Activated naive CD8-positive, alpha-beta T cell treated with anti-CD3 and anti-CD28 coated beads for 36 hours (primary cell): ENCODE results near the gene PSG5. TPM values are rescaled to one million over a fixed set of nuclear protein-coding genes. Genes with fewer than 3 reads are reported as not detected.
"Not testable (repeated sequence)": the region's sequence is repeated elsewhere in the genome, so short reads cannot be mapped to it uniquely, and the experiment has no call there.

Experiments used
- DNase-seq: peaks from one replicate; pipeline ENCODE4 v3.0.0; 2021
- H3K27ac Mint-ChIP-seq: one replicate; pipeline ENCODE4 v1.8.0; 2022; ENCODE audit warnings: mild to moderate bottlenecking, moderate library complexity, mixed read lengths
- H3K27me3 Mint-ChIP-seq: one replicate; pipeline ENCODE4 v1.8.0; 2022; ENCODE audit warnings: mild to moderate bottlenecking, mixed read lengths
- H3K36me3 Mint-ChIP-seq: one replicate; pipeline ENCODE4 v1.8.0; 2021; ENCODE audit warnings: mild to moderate bottlenecking, mixed read lengths
- H3K4me1 Mint-ChIP-seq: one replicate; pipeline ENCODE4 v1.8.0; 2021; ENCODE audit warnings: mixed read lengths
- H3K4me3 Mint-ChIP-seq: one replicate; pipeline ENCODE4 v1.8.0; 2022; ENCODE audit warnings: mild to moderate bottlenecking, moderate library complexity, mixed read lengths
- H3K9me3 Mint-ChIP-seq: one replicate; pipeline ENCODE4 v1.8.0; 2022; ENCODE audit warnings: mixed read lengths
- total RNA-seq, 2 experiments: library from RNA; stranded (reverse); gene quantifications; one replicate each; pipeline ENCODE4 v1.2.3, GENCODE V29; 2021

Gene PSG5
- total RNA-seq, 2 experiments from 2014 or later: not detected

- H3K27ac Mint-ChIP-seq, DNase-seq: not testable (repeated sequence)
These were observed 12.5 kb upstream of the PSG5 start for GRCh38 chr19:43198686-43199419.

GRCh38 chr19:43197666-43198397 lies 11.5 kb upstream of the PSG5 start:
- H3K27me3 Mint-ChIP-seq: peaks cover 16% of the 10 kb centered on the region
- not testable (repeated sequence) for H3K4me3 Mint-ChIP-seq, H3K27ac Mint-ChIP-seq, H3K36me3 Mint-ChIP-seq, H3K9me3 Mint-ChIP-seq, H3K4me1 Mint-ChIP-seq, DNase-seq

More at GRCh38 chr19:43198686-43199419, 12.5 kb upstream of the PSG5 start:
- H3K27me3 Mint-ChIP-seq: peaks cover 16% of the 10 kb centered on the region
- not testable (repeated sequence) for H3K4me1 Mint-ChIP-seq, H3K36me3 Mint-ChIP-seq, H3K9me3 Mint-ChIP-seq, H3K4me3 Mint-ChIP-seq

DNA sequence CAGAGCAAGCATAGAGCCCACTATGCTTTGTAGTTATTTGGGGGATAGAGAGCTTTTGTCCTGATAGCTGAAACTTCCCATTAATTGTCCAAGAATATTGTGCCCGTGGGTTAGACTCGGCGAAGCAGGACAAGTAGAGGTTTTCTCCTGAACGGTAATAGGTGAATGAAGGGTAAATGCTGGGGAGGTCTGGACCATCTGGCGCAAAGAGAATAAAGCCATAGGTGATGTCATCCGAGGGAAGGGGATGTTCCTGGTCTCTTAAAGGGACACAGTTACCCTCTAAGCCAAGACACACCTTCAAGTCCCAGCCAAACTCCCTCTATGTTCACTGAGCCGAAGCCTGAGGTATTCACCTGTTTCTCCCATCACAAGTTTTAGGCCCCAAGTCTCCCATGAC lies 8.1 kb upstream of the PSG5 start:
- H3K27ac Mint-ChIP-seq, DNase-seq, H3K9me3 Mint-ChIP-seq, H3K4me1 Mint-ChIP-seq, H3K4me3 Mint-ChIP-seq, H3K36me3 Mint-ChIP-seq: not testable (repeated sequence)
- peaks cover 21% of the 10 kb centered on the region for H3K27me3 Mint-ChIP-seq

DNA sequence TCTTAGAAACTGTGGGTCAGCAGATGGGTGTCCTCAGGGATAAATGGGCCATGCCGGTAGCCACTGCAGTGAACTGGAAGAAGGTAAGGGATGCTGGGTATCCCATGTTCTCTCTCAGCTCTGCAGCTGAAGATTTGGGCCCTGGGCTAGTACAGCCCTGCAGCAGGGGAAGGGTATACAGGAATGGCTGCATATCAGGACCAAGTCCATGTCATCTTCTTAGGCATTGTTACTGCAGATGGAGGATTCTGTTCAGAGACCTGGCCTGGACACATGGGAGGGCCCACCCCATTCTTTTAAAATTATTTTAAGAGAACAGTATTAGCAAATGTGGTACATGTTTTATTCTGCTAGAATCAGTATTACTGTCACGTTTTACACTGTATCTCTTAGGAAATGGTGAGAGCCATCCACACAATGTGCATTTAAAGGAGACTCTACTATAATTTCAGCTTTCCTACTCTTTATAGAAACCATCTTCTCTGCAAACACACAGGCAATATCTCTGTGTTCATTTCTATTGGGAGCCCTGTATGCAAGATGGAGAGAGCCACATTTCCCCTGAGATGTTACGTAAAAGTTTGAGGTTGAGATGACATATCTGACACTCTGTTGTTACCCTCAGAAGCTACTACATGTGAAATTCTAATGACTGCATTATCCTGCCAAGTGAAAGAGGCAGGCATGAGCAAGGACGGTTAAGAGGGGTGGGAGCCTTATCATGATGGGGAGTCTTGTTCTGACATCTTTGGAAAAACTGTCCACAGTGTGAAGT lies 6.2 kb upstream of the PSG5 start:
- not testable (repeated sequence) for H3K4me1 Mint-ChIP-seq

GRCh38 chr19:43188092-43188491 lies 1.8 kb upstream of the PSG5 start:
- H3K4me3 Mint-ChIP-seq, H3K4me1 Mint-ChIP-seq, H3K27ac Mint-ChIP-seq, H3K9me3 Mint-ChIP-seq, H3K36me3 Mint-ChIP-seq, DNase-seq: not testable (repeated sequence)
- peaks cover 19% of the 10 kb centered on the region for H3K27me3 Mint-ChIP-seq

More for the DNA sequence above, 6.2 kb upstream of the PSG5 start:
- H3K4me3 Mint-ChIP-seq, H3K27ac Mint-ChIP-seq, H3K9me3 Mint-ChIP-seq, H3K36me3 Mint-ChIP-seq, DNase-seq: not testable (repeated sequence)
- peaks cover 30% of the 10 kb centered on the region for H3K27me3 Mint-ChIP-seq

DNA sequence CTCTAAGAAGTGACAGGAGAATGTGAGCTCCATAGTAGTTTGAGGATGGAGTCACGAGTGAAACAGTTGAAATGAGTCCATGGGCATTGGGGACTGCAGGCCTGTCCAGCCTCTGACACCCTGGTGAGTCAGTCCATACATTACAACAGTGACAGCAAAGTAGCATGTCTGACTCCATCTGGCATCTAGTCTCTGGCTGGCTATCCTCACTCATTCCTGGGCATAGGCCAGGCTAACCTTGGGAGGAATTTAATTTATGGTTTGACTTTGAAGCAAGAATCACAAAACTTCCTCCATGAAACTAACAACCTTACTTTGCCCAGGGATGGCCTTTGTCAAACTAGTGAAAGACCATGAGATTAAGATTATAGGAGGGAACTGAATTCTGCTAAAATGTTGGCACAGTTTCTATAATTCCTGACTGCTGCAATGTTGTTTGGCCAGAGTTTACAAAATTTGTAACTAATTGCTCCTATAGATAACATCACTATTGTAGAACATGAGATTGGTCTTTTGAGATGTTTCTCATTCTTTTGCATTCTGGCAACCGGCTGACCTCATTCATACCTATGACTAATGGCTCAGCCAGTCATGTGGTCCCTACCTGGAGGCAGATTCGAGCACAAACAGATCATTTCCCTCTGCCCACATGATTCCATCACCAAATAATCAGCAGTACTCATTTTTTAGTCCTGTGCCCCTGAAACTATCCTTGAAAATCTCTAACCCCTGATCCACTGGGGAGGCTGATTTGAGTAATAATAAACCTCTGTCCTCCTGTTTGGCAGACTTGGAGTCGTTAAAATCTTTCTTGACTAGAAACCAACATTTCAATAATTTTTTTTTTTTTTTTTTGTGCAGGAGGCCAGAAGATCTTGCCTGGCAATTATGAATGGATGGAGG lies 4.2 kb downstream of the PSG5 start:
- not testable (repeated sequence) for H3K27ac Mint-ChIP-seq, H3K4me3 Mint-ChIP-seq, H3K4me1 Mint-ChIP-seq, H3K27me3 Mint-ChIP-seq, H3K36me3 Mint-ChIP-seq, DNase-seq, H3K9me3 Mint-ChIP-seq

GRCh38 chr19:43179569-43180147 lies 6.7 kb downstream of the PSG5 start:
- H3K4me1 Mint-ChIP-seq, H3K9me3 Mint-ChIP-seq, H3K4me3 Mint-ChIP-seq, H3K27ac Mint-ChIP-seq, DNase-seq, H3K36me3 Mint-ChIP-seq: not testable (repeated sequence)
- peaks cover 10% of the 10 kb centered on the region for H3K27me3 Mint-ChIP-seq

GRCh38 chr19:43178577-43178976 lies 7.8 kb downstream of the PSG5 start:
- not testable (repeated sequence) for H3K4me1 Mint-ChIP-seq, H3K9me3 Mint-ChIP-seq, DNase-seq, H3K36me3 Mint-ChIP-seq, H3K27ac Mint-ChIP-seq, H3K4me3 Mint-ChIP-seq
- peaks cover 14% of the 10 kb centered on the region for H3K27me3 Mint-ChIP-seq

- H3K36me3 Mint-ChIP-seq, H3K4me1 Mint-ChIP-seq, DNase-seq, H3K9me3 Mint-ChIP-seq, H3K4me3 Mint-ChIP-seq, H3K27ac Mint-ChIP-seq: not testable (repeated sequence)
- H3K27me3 Mint-ChIP-seq: peaks cover 33% of the 10 kb centered on the region
These were observed 20.4 kb downstream of the PSG5 start for GRCh38 chr19:43165906-43166305.

GRCh38 chr19:43163135-43163534 lies 23.2 kb downstream of the PSG5 start:
- H3K4me1 Mint-ChIP-seq, H3K4me3 Mint-ChIP-seq, H3K36me3 Mint-ChIP-seq, DNase-seq, H3K27ac Mint-ChIP-seq, H3K9me3 Mint-ChIP-seq: not testable (repeated sequence)
- H3K27me3 Mint-ChIP-seq: peaks cover 21% of the 10 kb centered on the region

GRCh38 chr19:43162261-43162660 lies 24.1 kb downstream of the PSG5 start:
- not testable (repeated sequence) for DNase-seq, H3K27ac Mint-ChIP-seq, H3K9me3 Mint-ChIP-seq, H3K4me1 Mint-ChIP-seq, H3K4me3 Mint-ChIP-seq, H3K36me3 Mint-ChIP-seq
- peaks cover 21% of the 10 kb centered on the region for H3K27me3 Mint-ChIP-seq

- Mint-ChIP-seq H3K36me3 (no peaks in the 10 kb centered on the region), H3K9me3 (peaks cover 1% of the 10 kb centered on the region), H3K27ac (no peak overlapping the region), H3K27me3 (peaks cover 17% of the 10 kb centered on the region), H3K4me3 (no peak overlapping the region), H3K4me1 (no peaks in the 10 kb centered on the region)
- no peak for DNase-seq
These were observed 34.1 kb downstream of the PSG5 start for GRCh38 chr19:43152214-43152613.

- not testable (repeated sequence) for H3K4me1 Mint-ChIP-seq, H3K9me3 Mint-ChIP-seq, DNase-seq, H3K36me3 Mint-ChIP-seq, H3K27ac Mint-ChIP-seq, H3K4me3 Mint-ChIP-seq
- peaks cover 25% of the 10 kb centered on the region for H3K27me3 Mint-ChIP-seq
These were observed 36.5 kb downstream of the PSG5 start for GRCh38 chr19:43149788-43150187.

- H3K36me3 Mint-ChIP-seq: no peaks in the 10 kb centered on the region
- H3K4me1 Mint-ChIP-seq: no peaks in the 10 kb centered on the region
These were observed 38.1 kb downstream of the PSG5 start for GRCh38 chr19:43148233-43148632.

More at GRCh38 chr19:43148233-43148632, 38.1 kb downstream of the PSG5 start:
- H3K9me3 Mint-ChIP-seq: no peaks in the 10 kb centered on the region
- H3K4me3 Mint-ChIP-seq: no peak overlapping the region
- no peak overlapping the region for H3K27ac Mint-ChIP-seq
- peaks cover 25% of the 10 kb centered on the region for H3K27me3 Mint-ChIP-seq
- DNase-seq: no peak
